Gastroesophageal sphincter (tissue), 3 donors: ENCODE data around the gene DOCK10.

Experiments
- EP300 ChIP-seq: sonication (generic); formaldehyde crosslinking; IDR thresholded peaks from one replicate; pipeline ENCODE4 v1.6.1; 2017; ENCODE audit warnings: antibody characterized with exemption, mild to moderate bottlenecking
- POLR2AphosphoS5 ChIP-seq: sonication (generic); formaldehyde crosslinking; IDR thresholded peaks from one replicate; pipeline ENCODE4 v1.6.1; 2017; ENCODE audit warnings: antibody characterized with exemption
- TF ChIP-seq, protein P1 (sequence below), 4 experiments: fragments of 200-600 bp in 2 of 4; fragments of 450-650 bp in 2 of 4; sonication (generic) in 1 of 4; IDR thresholded peaks; one replicate each; pipeline ENCODE4 v1.5.1; 2017 to 2019; ENCODE audit warnings: antibody characterized with exemption in 4 of 4, mild to moderate bottlenecking in 2 of 4, moderate library complexity in 2 of 4

DNA sequence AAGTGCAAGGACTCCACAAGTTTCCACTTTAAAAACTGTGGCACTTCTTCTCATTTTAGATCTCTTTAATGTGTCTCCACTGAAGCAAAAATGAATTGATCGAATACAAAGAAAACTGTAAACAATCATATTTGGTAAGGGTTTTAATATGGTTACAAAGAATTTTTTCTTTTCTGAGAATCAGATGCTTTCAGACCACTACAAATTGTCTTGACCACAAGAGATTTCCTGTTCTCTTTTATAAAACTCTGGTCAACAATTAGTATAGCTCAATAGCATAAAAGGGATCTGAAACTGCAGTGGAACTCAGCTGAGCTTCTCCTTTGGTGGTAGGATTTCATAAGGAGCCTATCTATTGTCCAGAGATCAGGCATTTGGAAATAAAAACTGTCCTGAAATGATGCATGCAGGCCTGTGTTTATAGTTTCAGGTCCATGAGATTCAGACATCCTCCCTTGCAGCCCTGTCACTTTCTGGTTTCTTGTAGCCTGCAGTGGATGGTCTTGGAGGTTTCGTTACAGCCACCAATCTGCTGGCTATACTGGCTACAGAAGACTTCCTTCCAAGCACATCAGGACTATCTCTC lies 120.0 kb downstream of the DOCK10 start:
- TF ChIP-seq EP300 (no peak), POLR2AphosphoS5 (no peak)
- TF ChIP-seq, protein P1, sequence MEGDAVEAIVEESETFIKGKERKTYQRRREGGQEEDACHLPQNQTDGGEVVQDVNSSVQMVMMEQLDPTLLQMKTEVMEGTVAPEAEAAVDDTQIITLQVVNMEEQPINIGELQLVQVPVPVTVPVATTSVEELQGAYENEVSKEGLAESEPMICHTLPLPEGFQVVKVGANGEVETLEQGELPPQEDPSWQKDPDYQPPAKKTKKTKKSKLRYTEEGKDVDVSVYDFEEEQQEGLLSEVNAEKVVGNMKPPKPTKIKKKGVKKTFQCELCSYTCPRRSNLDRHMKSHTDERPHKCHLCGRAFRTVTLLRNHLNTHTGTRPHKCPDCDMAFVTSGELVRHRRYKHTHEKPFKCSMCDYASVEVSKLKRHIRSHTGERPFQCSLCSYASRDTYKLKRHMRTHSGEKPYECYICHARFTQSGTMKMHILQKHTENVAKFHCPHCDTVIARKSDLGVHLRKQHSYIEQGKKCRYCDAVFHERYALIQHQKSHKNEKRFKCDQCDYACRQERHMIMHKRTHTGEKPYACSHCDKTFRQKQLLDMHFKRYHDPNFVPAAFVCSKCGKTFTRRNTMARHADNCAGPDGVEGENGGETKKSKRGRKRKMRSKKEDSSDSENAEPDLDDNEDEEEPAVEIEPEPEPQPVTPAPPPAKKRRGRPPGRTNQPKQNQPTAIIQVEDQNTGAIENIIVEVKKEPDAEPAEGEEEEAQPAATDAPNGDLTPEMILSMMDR (IDR thresholded peaks at IDR 0.05), result no peak
